Fibroblast of skin of back (primary cell): ENCODE data around the gene SLC26A8.
"Not testable (repeated sequence)": the region's sequence is repeated elsewhere in the genome, so short reads cannot be mapped to it uniquely, and the experiment has no call there.

ENCODE experiments used
- DNase-seq: peaks from one replicate; pipeline ENCODE4 v3.0.0-alpha.2; 2013

Gene SLC26A8

DNA sequence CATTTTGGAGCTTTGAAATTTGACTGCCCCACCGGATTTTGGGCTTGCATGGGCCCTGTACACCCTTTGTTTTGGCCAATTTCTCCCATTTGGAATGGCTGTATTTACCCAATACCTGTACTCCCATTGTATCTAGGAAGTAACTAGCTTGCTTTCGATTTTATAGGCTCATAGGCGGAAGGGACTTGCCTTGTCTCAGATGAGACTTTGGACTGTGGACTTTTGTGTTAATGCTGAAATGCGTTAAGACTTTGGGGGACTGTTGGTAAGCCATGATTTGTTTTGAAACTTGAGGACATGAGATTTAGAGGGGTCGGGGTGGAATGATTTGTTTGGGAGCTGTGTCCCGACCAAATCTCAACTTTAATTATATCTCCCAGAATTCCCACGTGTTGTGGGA is 83.3 kb downstream of the SLC26A8 start:
- DNase-seq: not testable (repeated sequence)

DNA sequence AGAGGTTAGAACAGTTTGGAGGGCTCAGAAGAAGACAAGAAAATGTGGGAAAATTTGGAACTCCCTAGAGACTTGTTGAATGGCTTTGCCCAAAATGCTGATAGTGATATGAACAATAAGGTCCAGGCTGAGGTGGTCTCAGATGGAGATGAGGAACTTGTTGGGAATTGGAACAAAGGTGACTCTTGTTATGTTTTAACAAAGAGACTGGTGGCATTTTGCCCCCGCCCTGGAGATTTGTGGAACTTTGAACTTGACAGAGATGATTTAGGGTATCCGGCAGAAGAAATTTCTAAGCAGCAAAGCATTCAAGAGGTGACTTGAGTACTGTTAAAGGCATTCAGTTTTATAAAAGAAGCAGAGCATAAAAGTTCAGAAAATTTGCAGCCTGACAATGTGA is 84.4 kb downstream of the SLC26A8 start:
- DNase-seq: not testable (repeated sequence)

DNA sequence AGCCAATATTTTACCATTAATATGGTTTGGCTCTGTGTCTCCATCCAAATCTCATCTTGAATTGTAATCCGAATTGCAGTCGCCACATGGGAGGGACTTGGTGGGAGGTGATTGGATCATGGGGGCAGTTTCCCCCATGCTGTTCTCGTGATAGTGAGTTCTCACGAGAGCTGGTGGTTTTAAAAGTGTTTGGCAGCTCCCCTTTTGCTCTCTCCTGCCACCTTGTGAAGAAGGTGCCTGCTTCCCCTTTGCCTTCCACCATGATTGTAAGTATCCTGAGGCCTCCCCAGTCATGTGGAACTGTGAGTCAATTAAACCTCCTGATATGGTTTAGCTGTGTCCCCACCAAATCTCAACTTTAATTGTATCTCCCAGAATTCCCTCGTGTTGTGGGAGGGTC is 85.2 kb downstream of the SLC26A8 start:
- DNase-seq: not testable (repeated sequence)

DNA sequence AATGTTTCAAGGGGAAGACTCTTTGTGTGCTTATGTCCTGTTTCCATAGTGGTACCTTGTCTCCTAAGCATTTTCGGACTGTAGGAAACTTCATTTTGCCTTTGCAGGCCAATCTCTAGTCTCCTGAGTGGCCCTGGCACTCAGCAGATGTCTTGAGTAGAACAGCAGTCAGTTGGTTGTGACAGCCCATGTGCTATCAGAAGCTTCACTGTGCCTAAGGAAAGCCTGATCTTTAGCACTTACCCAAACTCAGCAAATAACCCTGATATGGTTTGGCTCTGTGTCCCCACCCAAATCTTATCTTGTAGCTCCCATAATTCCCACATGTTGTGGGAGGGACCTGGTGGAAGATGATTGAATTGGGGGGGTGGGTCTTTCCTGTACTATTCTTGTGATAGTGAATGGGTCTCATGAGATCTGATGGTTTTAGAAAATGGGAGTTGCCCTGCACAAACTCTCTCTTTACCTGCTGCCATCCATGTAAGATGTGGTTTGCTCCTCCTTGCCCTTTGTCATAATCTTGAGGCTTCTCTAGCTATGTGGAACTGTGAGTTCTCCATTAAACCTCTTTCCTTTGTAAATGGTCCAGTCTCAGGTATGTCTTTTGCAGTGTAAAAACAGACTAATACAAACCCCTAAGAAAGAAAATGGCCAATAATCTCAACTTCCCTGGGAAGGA is 87.6 kb downstream of the SLC26A8 start:
- no peak for DNase-seq

DNA sequence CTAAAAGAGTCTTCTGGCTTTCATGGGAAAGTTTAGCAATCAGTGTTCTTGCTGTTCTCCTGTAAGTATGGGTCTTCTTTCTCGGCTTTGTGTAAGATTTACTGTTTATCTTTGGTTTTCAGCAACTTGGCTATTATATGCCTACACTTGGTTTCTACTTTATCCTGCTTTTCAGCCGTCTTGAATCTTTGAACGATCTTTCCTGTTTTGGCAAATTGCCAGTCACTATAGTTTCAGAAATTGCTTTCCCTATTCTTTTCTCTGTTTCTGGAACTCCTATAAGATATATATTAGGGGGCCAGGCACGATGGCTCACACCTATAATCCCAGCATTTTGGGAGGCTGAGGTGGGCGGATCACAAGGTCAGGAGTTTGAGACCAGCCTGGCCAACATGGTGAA is 89.0 kb downstream of the SLC26A8 start:
- no peak for DNase-seq

DNA sequence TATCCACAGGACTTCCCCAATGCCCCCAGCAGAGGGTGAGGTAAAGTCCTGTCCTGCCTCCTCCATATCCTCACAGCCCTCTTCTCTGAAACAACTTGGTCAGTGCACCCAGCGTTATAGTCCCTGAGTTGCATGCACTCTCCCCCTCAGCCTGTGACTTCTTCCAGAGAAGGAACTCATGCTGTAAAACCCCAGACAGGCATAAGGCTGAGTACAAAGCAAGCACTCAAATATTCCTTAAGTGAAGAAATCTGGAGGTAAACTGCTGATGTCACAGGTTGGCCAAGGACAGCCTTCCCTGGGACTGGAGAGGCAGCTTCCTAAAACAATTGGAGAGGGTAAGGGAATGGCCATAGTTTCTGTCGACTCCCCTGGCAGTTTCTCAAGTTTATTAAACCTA is 90.6 kb downstream of the SLC26A8 start:
- no peak for DNase-seq

DNA sequence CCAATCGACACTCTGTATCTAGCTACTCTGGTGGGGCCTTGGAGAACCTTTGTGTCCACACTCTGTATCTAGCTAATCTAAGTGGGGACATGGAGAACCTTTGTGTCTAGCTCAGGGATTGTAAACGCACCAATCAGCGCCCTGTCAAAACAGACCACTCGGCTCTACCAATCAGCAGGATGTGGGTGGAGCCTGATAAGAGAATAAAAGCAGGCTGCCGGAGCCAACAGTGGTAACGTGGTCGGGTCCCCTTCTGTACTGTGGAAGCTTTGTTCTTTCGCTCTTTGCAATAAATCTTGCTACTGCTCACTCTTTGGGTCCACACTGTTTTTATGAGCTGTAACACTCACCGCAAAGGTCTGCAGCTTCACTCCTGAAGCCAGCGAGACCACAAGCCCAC is 92.6 kb downstream of the SLC26A8 start:
- not testable (repeated sequence) for DNase-seq

DNA sequence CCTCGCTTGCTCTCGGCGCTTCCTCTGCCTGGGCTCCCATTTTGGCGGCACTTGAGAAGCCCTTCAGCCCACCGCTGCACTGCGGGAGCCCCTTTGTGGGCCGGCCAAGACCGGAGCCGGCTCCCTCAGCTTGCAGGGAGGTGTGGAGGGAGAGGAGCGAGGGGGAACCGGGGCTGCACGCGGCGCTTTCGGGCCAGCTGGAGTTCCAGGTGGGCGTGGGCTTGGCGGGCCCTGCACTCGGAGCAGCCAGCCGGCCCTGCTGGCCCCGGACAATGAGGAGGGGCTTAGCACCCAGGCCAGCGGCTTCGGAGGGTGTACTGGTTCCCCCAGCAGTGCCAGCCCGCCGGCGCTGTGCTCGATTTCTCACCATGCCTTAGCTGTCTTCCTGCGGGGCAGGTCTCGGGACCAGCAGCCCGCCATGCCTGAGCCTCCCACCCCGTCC is 93.3 kb downstream of the SLC26A8 start:
- no peak for DNase-seq

DNA sequence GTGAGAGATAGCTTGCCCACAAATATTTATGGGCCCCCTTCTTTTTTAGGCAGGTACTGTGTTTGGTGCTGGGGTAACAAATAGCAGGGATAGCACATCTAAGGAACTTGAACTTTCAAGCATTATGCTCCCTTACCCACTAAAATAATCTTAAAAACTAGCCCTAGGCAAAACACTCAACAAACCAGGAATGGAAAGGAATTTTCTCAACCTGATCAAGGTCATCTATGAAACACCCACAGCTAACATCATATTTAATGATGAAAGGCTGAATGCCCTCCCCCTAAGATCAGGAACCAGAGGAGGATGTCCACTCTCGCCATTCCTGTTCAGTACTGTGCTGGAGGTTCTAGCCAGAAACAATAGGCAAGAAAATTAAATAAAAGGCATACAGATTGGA is 94.8 kb downstream of the SLC26A8 start:
- no peak for DNase-seq

DNA sequence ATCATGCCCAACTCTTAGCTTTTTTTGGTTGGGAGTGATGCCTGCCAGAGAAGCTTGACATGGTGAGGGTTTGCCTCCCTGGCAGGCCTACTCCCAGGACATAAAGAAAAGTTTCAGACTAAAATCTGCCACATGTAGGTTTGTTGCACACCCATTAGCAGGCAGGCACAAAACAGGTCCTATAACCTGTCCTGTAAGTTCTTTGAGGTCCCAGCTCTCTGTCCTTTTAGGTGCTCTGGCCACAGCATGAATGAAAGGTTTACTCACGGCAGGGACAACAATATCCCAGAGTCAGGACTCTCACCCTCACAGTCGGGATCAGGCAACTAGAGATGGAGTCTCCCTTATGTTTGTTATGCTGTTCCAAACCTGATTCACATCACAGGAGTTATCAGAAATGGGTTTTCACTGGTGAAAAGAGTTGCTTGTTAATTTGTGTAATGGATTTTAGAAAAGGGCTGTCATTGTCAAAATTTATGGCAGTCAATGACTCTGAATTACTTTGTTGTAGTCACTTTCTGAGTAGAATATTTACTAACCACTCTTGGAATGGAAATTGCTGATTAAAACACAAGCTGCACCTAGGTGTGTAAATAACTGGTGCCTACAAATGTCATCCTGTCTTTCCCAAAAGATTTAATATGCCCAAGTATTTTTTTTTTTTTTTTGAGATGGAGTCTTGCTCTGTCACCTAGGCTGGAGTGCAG is 97.8 kb downstream of the SLC26A8 start:
- DNase-seq: no peak

DNA sequence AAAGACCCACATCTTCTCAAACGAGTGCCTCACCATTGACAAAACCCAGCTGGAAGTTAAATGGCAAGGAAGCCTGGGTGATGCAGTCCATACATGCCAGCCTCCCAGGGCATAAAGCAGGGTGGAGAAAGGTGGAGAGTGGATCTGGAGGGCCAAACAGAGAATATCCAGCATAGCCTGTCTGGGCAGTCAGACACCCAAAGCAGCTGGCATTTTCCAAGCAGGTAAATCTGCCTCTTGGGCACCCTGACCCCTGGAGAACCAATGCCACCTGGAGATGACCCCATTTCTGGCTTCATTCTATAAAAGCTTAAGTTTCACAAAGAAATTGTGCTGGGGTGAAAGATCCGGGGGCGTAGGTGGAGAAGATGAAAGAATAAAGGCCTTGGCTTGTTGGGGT is 98.5 kb downstream of the SLC26A8 start:
- DNase-seq: no peak

DNA sequence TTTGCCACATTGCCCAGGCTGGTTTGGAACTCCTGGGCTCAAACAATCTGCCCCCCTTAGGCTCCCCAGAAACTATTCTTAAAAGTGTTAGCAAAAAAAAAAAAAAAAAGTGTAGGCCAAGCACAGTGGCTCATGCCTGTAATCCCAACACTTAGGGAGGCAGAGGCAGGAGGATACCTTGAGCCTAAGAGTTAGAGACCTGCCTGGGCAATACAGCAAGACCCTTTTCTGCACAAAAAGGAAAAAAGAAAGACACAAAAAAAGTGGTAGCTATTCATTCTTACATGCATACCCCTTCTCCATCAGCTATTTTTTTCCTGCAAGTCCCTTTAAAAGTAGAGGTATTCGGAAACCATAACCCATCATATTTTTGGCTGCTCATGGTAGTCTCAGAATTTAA is 100.3 kb downstream of the SLC26A8 start:
- no peak for DNase-seq

DNA sequence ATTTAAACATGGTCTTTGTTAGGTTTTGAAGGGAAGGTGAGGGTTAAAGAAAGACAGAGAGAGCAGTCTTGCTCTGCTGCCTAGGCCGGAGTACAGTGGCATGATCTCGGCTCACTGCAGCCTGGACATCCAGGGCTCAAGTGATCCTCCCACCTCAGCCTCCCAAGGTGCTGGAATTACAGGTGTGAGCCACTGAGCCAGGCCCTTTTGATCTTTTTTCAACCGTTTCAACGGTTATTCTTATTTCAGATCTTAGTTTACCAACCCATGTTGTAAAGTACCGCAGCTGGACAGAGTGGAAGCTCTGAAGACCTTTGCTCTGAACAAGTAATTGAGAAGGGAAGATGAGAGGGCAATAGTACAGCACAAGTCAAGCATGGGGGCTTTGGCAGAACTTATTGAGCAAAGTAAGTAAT is 102.3 kb downstream of the SLC26A8 start:
- DNase-seq: no peak

DNA sequence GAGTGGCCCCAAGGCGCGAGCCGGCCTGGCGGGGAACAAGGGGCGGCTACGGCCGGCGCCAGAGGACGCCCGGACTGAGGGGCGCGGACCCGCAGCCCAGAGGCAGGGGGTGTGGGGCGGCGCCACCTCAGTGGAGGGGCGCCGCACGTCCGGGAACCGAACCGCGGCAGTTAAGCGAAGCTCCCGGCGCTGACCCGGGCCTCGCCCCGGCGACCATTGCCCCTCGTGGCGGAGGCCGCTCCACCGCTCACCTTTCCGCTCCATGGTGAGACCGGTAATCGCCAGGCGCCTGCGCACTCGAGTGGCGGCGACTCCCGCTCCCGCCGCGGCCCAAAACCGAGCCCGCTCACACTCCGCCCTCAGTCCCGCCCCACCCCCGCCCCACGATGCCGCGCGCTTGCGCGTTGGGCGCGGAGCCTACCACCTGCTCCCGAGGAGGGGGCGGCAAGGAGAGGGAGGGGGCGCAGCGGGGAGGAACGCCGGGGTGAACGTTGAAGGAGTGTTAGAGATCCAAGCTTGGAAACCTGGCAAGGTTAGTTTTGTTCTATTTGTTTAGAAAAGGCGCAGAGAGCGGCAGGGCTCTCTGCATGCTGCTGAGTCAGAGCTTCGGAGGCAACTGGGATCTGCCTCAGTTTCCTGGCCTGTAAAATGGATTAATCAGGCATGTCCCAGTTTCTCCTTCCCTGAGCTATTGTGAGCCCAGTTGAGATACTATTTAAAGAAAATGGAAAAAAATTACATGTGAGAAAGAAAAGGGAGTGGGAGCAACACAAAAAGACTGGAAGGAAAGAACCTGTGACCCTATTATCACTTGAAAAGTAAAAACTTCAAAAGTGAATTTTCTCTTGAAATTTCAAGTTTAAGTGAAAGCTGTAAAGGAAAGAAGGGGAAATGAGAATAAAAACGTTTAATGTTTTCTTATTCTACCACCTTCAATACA is 103.4 kb downstream of the SLC26A8 start, which contains the start of gene SRPK1:
SRPK1 (minus strand) TSS at position 306 of the 940 bp plus-strand sequence; CDS start at position 264, 42 bp downstream.
- peak; percentile 79 for DNase-seq

DNA sequence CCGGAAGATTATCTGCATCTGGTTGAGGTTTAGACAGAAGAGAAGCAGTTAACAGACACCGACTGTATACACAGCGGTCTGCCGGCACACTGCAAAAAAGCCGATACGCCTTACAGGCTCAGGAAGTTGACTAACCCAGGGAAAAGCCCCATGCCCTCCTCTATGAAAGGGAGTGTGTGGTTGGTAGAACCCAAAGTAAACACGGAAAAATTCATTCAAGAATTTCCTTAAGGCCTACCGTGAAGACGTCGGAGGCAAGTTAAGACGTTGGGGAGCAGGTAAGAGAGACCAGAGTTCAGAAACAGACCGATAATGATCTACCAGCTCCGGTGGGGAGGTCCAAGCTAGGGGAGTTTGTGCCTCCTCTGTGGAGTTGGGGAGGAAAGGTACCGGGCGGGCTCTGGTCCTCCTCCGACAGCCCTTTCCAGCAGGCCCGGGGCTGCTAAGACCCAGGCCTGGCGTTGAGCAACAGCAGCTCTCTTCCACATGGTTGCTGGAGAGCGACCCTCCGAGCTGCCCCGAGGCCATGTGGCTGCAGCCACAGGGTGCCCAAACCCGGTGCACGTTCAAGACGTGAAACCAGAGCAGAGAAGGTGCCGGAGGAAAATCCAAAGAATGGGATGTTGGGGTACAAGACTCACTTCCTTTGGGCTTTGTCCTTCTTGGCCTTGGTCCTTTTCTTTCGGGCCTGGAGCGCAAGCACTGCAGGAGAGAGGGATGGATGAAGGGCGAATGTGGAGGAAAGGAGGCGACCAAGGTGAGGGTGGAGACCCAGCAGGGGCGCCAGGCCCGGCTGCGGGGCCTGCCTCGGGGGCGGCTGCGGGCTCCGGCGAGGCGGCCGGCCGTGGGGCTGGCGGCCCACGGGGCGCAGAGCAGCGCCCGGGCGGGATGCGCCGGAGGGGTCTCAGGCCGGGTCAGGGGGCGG is 104.4 kb downstream of the SLC26A8 start:
- peak; percentile 66 for DNase-seq

DNA sequence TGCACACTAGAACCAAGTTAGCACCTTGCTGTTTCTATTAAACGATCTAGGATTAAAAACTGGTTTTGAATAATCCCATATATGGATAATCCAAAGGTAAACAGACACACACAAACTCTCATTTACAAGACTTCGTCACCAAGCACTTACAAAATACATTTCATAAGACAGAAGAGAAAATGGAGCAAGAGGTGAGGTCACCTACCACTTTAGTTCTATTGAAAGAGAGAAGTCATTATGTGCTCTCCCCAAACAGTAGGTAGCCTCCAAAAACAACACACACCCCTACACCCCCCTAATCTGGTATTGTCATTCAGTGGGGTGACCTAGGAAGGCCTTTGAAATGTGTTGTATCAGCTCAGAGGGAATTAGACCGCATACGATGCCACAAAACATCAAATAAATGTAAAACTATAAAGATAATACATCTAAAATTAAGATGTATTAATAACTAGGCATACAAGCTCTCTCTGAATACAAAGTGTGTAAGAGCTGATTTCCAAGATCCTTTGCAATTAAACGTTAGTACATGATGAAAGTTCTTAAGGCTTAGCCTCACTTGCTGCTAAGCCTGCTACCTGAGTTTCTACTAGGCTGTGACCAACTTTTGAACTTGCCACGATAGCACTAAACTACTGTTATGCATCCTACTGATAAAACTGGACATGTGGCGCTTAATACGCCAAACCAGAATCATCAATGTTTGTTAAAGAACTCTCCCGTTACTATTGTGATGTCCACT is 105.2 kb downstream of the SLC26A8 start:
- no peak for DNase-seq

DNA sequence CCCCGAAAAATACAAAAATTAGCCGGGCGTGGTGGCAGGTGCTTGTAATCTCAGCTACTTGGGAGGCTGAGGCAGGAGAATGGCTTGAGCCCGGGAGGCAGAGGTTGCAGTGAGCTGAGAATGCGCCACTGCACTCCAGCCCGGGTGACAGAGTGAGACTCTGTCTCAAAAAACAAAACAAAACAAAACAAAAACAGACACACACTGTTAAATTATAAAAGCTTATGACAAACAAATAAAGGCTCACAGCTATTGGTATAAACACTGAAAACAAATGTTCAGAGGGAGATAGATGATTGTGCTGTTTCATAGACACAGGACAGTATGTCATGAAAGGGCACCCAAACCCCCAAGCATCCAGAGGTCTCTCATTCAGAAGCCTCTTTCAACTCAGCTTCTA is 107.5 kb downstream of the SLC26A8 start:
- DNase-seq: not testable (repeated sequence)

DNA sequence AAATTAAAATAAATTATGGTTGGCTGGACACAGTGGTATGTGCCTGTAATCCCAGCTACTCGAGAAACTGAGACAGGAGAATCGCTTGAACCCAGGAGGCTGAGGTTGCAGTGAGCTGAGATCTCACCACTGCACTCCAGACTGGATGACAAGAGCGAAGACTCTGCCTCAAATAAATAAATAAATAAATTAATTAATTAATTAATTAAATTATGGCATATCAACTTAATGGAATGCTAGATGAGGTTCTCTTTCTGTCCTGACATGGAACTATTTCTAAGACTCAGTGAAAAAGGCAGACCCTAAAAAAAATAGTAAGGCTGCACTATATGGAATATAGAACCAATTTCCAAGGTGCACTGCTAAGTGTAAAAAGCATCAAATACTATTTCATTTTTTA is 108.4 kb downstream of the SLC26A8 start:
- no peak for DNase-seq

DNA sequence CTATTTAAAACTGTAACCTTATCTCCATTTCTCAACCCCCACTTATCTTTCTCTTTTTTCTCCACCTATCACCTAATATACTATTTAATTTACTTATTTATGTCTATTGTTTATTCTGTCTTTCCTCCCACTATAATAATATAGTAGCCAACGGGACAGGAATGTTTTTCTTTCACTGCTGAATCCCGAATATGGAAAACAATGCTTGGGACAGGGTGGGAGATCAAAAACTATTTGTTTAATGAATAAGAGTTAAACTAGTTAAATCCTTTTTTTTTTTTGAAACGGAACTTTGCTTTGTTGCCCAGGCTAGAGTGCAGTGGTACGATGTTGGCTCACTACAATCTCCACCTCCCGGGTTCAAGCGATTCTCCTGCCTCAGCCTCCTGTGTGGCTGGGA is 109.9 kb downstream of the SLC26A8 start:
- peak; percentile 73 for DNase-seq

DNA sequence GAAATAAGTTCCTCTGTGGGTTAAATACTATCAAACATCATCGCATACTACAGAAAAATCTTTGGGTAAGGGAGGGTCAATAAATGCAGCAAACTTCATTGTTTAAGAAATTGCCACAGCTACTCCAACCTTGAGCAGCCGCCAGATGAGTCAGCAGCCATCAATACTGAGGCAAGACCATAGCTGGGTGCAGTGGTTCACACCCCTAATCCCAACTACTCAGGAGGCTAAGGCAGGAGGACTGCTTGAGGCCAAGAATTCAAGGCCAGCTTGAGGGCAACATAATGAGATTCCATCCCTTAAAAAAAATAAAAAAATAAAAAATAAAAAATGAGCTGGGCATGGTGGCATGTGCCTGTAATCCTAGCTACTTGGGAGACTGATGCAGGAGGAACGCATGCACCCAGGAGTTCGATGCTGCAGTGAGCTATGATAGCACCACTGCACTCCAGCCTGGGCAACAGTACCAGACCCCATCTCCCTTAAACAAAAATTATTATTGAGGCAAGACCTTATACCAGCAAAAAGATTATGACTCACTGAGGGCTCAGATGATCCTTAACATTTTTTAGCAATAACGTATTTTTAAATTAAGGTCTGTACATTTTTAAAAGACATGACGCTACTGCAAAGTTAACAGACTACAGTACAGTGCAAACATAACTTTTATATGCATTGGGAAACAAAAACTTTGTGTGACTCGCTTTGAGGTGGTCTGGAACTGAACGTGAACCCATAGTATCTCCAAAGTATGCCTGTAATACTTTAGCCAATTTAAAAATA is 112.4 kb downstream of the SLC26A8 start:
- DNase-seq: peak; percentile 71
